ACHN (cell line): ENCODE data around the gene AGO3.
"Not testable (repeated sequence)": the region's sequence is repeated elsewhere in the genome, so short reads cannot be mapped to it uniquely, and the experiment has no call there.

Source experiments
- DNase-seq: peaks from one replicate; pipeline ENCODE4 v3.0.0-alpha.2; 2015
- in situ Hi-C: cut with HindIII; loops from 2 replicates; pipeline ENCODE4 v1.10.0; 2017; ENCODE audit warnings: low sequenced_read_pairs, low pct_ligation_motif_present, low pct_unique_long_range_greater_than_20kb

AGO3 gene

DNA sequence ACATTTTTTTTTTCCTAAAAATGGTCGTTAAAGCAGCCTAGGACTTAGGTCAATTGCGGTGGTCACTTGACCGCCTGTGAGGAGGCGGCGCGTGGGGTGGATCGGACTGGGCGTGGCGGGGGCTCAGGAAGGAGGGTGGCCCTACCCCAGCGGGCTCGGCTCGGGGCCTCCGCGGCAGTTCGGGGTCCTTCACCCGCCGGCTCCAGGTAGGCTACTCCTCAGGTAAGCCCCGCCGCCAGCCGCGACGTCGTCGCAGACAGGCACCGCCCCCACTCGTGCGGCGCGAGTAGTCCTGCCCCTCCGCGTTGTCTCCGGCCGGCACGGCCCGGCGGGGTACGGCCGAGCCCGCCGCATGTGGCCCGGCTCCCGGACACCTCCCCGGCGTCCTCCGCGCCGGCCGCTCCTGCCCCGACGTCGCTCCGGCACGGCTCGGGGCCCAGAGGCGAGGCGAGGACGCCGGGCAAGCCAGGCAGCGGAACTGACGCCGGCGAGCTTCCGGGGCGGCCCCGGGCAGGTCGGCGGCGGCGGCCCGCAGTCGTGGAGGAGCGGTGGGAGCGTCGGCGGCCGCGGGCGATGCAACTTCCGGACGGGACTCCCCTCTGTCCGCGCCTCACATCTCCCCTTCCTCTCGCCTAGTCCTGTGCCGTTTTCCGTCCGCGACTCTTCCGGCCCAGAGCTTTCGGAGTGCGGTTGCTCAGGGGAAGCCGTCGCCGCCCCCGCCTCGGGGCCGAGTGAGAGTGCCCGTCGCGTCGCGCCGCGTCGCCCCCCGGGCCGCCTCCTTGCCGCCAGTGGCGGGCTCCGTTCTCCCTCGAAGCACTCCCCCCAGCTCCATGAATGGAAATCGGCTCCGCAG, at the start of gene AGO3:
Gene AGO3 (plus strand): TSS at position 513 of the 853 bp plus-strand sequence. CDS start 322 bp downstream, at position 835.
- in situ Hi-C loops: no loop called here
- DNase-seq: peak; percentile 72

- DNase-seq: no peak
- in situ Hi-C loops: no loop called here
Measured at GRCh38 chr1:35881850-35882273, 49.0 kb upstream of the AGO3 start.

GRCh38 chr1:35882586-35882944, 48.3 kb upstream of the AGO3 start:
- DNase-seq: no peak
- in situ Hi-C loops: no loop called here

GRCh38 chr1:35882945-35883634, 47.8 kb upstream of the AGO3 start, which contains the start of gene AGO1:
Gene AGO1 (plus strand): TSS chr1:35883209. CDS start chr1:35883422, 213 bp downstream.
- DNase-seq: peak; percentile 88
- in situ Hi-C loops: no loop called here

DNA sequence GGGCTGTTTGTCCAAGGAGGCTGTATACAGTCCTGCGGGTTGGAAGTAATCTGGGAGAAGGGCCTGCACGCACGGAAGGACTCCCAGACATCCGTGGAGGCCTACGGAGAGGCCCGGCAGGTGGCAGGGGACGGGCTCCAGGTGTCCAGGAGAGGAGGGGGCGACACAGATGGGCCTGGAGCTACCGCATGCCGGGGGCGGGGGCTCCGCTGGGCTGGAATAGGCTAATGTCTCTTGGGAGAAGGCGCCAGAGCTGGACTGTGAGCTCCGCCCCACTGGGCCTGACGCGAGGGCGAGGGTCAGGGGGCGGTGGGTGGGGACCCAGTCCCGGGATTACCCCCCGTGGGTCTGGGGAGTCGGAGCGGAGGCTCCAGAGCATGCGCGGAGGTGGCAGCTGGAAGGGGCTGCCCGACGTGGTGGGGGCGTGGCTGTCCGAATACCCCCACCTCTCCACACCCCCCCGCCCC, 47.2 kb upstream of the AGO3 start:
- in situ Hi-C loops: no loop called here
- DNase-seq: peak; percentile 11

DNA sequence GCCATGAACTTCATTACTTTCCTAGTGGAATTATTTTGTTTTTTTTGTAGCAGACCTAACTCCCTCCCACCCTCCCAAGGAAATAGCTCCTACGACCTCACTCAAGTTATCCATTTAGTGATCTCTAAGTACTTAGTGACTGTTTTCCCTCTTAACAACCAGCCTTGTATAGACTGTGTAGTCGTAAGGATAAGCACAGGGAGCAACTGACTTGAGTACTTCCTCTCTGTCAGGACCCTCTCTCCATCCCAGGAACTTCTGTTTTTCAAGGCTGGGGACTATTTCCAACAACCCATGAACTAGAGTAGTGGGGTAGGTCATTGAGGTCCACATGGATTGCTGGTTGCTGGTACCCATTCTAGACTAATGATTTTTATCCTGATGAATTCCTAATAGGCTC, 46.0 kb upstream of the AGO3 start:
- in situ Hi-C loops: no loop called here
- no peak for DNase-seq

GRCh38 chr1:35885961-35886558, 44.8 kb upstream of the AGO3 start:
- in situ Hi-C loops: no loop called here
- no peak for DNase-seq

DNA sequence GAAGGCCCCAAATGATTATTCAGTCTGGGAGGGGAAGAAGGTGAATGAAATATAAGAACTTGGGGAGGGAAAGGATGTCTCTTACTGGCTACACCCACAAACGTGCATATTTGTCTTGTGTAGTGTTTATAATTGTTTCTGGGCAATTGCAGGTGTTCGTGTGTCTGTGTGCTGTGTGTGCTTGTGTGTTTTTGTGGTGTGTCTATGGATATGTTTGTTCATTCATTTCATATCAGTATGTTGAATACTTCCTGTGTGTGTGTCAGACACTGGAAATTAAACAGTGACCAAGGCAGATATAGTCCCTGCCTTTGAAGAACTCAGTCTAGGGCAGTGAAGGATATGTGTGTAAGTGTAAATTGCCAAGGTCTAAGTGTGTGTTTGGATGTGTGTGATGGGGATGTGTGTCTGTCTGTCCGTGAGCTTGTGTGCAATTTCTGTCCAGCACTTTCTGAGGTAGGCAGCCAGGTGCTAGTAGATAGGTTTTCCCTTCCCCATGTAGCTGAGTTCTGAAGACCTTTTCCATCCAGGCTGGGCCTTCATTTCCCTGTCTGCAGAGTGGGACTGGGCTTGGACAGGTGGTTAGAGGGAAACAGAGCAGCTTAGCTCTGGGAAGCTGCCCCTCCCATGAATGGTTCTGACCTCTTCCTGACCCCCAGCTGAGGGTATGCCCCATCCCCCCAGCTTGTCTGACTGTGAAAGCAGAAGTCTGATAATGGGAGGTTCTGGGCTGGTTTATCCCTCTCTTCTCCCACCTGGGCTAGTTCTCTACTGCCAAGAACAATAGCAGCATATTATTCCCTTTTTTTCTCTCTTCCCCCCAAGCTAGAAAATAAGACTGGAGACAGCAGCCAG, 44.1 kb upstream of the AGO3 start:
- no peak for DNase-seq
- in situ Hi-C loops: no loop called here

GRCh38 chr1:35887508-35887907, 43.4 kb upstream of the AGO3 start:
- in situ Hi-C loops: no loop called here
- DNase-seq: no peak

DNA sequence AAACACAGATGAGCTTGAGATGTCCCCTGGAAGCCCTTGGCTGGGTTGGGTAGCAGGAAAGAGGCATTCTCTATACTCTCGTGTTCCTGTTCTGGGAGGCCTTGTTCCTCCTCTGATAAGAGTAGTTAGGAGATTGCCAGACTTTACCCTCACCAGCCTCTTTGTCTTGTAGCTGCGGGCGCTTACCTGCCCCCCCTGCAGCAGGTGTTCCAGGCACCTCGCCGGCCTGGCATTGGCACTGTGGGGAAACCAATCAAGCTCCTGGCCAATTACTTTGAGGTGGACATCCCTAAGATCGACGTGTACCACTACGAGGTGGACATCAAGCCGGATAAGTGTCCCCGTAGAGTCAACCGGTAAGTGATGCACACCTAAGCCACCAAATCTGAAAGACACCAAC, 42.6 kb upstream of the AGO3 start:
- in situ Hi-C loops: no loop called here
- DNase-seq: no peak

- DNase-seq, in situ Hi-C loops: not testable (repeated sequence)
Measured at GRCh38 chr1:35888981-35889380, 41.9 kb upstream of the AGO3 start.

- no peak for DNase-seq
- in situ Hi-C loops: no loop called here
Measured at GRCh38 chr1:35893051-35893879, 37.6 kb upstream of the AGO3 start.

- in situ Hi-C loops: no loop called here
- no peak for DNase-seq
Measured at GRCh38 chr1:35894183-35894582, 36.7 kb upstream of the AGO3 start.

GRCh38 chr1:35894656-35895055, 36.2 kb upstream of the AGO3 start:
- in situ Hi-C loops: no loop called here
- no peak for DNase-seq

GRCh38 chr1:35899941-35900340, 31.0 kb upstream of the AGO3 start:
- DNase-seq: no peak
- in situ Hi-C loops: no loop called here

GRCh38 chr1:35901235-35901634, 29.7 kb upstream of the AGO3 start:
- in situ Hi-C loops: no loop called here
- DNase-seq: no peak

DNA sequence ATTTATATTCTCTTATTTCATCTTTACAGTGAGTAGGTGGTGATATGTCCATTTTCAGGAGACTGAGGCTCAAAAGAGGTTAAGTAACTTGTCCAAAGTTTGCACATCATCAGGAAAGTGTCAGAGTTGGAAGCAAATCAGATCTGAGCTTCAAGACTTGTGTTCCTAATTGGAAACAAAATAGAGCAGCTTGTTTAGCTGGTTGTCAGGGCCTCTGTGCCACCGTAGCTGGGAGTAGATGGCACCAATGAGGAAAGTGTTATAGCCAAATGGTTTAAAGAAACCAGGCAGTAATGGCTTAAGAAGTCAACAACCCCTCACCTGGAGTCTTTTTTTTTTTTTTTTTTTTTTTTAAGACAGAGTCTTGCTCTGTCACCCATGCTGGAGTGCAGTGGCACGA, 28.2 kb upstream of the AGO3 start:
- no peak for DNase-seq
- in situ Hi-C loops: no loop called here

GRCh38 chr1:35914717-35915116, 16.2 kb upstream of the AGO3 start:
- no peak for DNase-seq
- in situ Hi-C loops: no loop called here
